Posterior vena cava (tissue), 2 donors: ENCODE results near the gene ARR3. TPM values are rescaled to one million over a fixed set of nuclear protein-coding genes. Genes with fewer than 3 reads are reported as not detected.
"Not testable (repeated sequence)": the region's sequence is repeated elsewhere in the genome, so short reads cannot be mapped to it uniquely, and the experiment has no call there.

Experiments used
- DNase-seq: peaks from one replicate; pipeline ENCODE4 v3.0.0-alpha.2; 2020; ENCODE audit warnings: low spot score
- intact Hi-C, 2 donors: fragments of 100-400 bp; cut with DNase I; formaldehyde crosslinking; loops; one replicate each; pipeline versions ENCODE4 v1.14.1 to v1.14.2; 2022 to 2023
- total RNA-seq, 2 donors: library from RNA; stranded (reverse); fragmentation: NEBNext Ultra II Directional; extraction: Animal tissue kit (Norgen Biotek cat#: 25700); gene quantifications; one replicate each; pipeline ENCODE4 v1.2.1, GENCODE V29; 2021
- donor health status: DM: yes; HTN: yes; CAD: no.
- donor health status: DM: yes; HTN: yes; CAD: no.

The ARR3 gene
- total RNA-seq, 2 donors from 2014 or later = not detected

DNA sequence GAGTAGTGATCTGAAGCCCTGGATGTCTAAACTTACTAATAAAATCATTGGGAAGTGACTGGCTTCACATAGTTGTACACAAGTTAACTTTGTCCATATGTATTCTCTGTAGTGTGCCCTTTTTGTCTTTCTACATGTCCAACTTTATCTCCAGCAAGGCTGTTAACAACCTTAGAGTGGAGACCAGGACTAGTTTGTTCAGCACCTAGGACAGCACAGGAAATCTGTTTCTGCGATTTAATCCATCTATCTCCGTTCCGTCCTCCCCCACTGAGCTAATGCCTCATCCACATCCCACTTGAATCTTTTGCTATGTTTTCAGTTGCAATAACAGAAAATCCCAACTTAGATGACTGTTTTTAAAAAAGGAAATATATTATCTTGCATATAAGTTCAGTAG lies 3.4 kb upstream of the ARR3 start:
- intact Hi-C loops = no loop called here
- no peak for DNase-seq

DNA sequence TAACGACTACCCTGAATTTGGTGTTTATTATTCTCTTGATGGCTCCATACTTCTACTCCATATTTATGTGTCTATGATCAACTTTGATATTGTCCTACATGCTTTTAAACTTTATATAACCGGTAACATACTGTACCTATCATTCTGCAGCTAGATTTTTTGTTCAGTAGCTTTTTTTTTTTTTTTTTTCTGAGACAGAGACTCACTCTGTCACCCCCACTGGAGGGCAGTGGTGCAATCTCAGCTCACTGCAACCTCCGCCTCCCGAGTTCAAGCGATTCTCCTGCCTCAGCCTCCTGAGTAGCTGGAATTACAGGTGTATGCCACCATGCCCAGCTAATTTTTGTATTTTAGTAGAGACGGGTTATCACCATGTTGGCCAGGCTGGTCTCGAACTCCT lies 5.9 kb downstream of the ARR3 start:
- DNase-seq, intact Hi-C loops: not testable (repeated sequence)

DNA sequence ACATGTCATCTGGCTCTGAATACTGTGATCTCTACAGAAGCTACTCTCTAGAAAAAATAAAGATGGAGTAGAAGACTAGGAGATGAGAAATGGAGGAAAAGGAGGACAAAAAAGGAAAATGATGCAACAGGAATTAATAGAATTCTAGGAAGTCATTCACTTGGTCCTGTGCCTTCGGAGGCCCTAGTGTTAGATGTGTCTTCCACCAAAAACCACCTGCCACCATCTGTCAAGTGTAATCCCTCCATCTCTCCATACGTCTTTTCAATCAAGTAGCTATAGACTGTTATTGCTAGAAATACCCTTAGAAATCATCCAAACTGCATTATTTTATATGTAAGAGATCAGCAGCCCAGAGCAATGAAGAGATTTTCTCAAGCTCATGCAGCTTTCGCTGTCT lies 10.9 kb downstream of the ARR3 start:
- intact Hi-C loops = no loop called here
- no peak for DNase-seq

DNA sequence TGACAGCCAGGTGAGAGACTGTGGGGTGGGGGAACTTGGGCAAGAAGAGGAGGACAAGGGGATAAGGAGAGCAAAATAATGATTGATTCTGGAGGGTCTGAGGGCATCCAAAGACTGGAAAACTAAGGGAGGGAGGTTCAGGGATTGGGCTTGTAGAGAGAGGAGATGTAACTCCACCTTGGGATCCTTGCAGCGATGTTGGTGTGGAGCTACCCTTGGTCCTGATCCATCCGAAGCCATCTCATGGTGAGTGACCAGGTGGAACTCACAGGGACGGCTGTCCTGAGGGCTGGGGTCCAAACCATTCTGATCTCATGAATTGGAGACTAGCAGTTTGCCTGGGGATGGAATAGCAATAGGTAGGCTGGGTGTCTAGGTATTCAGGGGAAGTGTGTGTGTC lies 12.4 kb downstream of the ARR3 start:
- DNase-seq = no peak
- intact Hi-C loops = loop anchor here in 1 of 2 donors (10.0 kb wide), 1 partner anchor 1776 kb away; no protein-coding TSS in a partner anchor

DNA sequence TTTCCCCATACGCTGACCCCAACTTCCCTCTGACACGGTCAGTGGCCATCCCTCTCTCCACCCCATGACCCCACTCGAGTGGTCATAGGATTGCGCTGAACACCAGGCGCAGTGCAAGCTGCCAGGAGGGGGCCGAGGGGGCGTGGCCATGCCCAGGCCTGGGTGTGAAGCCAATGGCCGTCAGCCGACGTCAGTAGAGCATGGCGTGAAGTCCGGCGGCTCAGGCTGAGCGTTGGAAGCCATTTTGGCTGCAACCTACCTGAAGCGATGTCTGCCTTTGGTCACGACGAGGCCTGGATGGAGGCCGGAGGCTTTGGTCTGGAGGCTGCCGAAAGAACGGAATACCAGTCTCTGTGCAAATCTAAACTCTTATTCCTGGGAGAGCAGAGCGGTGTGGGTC lies 13.8 kb downstream of the ARR3 start, which contains the start of gene RAB41:
Gene RAB41 (plus strand): TSS at position 222 of the 400 bp plus-strand sequence. CDS start 46 bp downstream, at position 268.
- no peak for DNase-seq

DNA sequence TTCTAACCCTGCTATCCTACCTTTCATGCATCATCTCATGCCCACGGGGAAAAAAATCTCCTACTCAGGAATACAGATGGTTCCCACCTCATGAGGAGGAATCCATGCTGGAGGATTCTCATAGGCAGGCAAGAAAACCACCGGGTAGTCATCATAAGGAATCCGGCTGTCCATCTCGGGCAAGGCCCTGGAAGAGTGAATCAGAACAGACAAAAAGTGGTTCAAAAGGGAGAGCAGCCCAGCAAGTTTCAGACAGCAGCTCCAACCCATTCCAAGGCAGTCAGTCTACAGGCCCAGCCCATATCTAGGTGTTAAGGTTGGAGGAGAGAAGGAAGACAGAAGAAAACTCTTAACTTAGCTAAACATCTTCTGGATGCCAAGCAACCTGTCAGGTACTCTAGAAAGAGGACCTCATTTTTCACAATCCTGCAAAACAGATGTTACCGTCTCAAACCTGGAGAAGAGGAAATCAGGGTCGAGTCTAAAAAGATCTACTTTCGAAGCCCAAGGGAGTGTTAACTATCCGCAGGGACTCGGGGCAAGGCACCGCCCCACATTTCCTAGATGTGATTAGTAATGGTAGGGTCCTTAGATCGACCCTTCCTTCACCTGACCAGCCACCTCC lies 21.1 kb downstream of the ARR3 start:
- intact Hi-C loops = loop anchor here in 1 of 2 donors (10.0 kb wide), 1 partner anchor 1784 kb away; no protein-coding TSS in a partner anchor
- DNase-seq = no peak

More for the DNA sequence above, 13.8 kb downstream of the ARR3 start, which contains the start of gene RAB41:
- intact Hi-C loops = loop anchor here in 1 of 2 donors (10.0 kb wide), 1 partner anchor 1777 kb away; no protein-coding TSS in a partner anchor

DNA sequence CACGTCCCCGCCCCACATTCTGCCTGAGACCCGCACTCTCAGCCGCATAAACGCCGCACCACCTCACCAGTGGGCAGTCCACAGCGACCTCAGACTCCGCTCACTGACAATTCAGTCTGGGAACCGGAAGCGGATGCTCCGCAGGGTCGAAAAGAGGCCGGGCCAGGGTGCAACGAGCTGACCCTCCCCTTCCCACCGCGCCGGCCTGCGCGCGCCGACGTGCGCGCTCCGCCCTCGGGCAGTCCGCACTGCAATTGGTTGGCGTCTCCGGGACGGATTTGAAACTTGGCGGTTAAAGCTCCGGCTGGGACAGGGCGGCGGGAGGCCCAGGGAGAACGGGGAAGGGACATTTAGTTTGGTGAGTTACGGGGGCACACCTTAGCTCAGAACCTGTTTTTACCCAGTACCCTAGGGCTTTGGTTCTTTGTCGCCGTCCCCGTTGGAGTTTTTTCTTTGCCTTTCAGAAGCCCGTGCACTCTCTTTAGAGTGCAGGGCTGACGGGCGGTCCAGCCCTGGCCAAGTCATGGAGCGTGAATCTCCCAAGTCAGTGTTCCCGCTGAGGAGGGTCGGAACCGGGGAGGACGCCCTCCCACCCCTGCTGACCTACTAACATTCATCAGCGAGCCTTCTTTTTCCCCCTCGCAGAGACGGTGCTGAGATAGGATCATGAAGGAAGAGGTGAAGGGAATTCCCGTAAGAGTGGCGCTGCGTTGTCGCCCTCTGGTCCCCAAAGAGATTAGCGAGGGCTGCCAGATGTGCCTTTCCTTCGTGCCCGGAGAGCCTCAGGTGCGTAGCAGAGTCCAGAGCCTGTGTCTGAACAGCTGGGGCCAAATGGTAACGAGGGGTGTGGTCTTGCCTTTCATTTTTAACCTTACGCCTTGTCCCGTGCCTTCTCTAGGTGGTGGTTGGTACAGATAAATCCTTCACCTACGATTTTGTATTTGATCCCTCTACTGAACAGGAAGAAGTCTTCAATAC lies 21.9 kb downstream of the ARR3 start, which contains the start of the genes KIF4A and PDZD11:
Gene KIF4A (plus strand): TSS at position 312 of the 978 bp plus-strand sequence. CDS start 355 bp downstream, at position 667.
Gene PDZD11 (minus strand): TSS at position 135 of the 978 bp plus-strand sequence. CDS start 586 bp downstream, outside the sequence.
- intact Hi-C loops = loop anchor here in 1 of 2 donors (10.0 kb wide), 1 partner anchor 1785 kb away; no protein-coding TSS in a partner anchor
- DNase-seq = peak; percentile 95

DNA sequence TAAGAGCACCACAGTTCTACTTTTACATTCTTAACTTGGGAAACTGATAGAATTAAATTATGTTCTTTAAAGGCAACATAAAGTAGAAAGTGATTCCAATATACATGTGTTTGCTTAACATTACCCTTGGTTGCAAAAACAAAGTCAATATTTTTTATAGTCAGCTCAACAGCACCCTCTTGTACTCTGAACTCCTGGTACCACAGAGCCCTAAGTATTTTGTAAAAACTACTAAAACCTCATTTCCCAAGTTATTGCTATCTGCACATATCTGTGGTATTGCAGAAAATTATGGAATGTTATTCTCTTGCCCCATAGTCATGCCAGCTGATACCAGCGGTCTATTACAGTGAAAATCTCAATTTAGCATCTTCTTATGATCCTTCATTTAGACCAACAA lies 24.7 kb downstream of the ARR3 start:
- intact Hi-C loops = no loop called here
- DNase-seq = no peak

DNA sequence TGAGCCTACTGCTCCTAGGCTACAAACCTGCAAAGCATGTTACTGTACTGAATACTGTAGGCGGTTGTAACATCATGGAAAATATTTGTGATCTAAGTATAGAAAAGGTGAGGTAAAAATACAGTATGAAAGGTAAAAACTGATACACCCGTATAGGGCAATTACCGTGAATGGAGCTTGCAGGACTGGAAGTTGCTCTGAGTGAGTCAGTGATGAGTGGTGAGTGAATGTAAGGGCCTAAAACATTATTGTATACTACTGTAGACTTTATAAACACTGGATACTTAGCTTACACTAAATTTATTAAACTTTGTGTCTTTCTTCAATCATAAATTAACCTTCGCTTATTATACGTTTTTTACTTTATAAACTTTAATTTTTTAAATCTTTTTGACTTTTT lies 25.5 kb downstream of the ARR3 start:
- no peak for DNase-seq
- intact Hi-C loops = no loop called here

DNA sequence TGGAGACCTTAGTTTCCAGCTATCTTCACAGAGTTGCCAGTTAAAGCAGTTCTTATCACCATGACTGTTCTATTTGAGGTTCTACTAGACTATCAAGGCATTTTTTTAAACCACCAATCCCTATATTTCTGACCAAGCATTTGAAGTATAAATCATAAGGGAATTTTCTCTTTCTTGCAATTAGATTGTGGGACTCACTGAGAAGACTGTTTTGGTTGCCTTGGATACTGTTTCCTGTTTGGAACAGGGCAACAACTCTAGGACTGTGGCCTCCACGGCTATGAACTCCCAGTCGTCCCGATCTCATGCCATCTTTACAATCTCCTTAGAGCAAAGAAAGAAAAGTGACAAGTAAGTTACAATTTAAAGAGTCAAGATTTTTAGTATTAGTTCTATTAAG lies 33.6 kb downstream of the ARR3 start:
- intact Hi-C loops = no loop called here
- no peak for DNase-seq

DNA sequence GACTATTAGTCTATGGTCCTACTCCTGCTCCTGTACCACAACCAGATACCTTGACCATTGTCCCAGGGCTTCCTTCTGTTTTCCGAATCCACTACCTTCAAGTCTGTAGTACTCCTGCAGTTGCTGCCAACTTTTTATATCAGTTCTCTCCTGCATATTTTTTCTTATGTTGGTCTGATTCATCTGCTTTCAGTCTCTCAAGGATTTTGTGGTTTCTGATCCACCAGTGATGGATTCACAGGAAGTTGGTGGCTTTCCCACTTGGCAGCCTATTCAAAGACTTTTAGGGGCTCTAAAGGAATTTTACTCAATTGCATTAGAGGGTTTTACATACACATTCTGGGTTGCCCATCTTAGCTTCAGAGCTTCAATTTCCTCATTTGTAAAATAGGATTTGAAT lies 45.4 kb downstream of the ARR3 start:
- intact Hi-C loops = no loop called here

DNA sequence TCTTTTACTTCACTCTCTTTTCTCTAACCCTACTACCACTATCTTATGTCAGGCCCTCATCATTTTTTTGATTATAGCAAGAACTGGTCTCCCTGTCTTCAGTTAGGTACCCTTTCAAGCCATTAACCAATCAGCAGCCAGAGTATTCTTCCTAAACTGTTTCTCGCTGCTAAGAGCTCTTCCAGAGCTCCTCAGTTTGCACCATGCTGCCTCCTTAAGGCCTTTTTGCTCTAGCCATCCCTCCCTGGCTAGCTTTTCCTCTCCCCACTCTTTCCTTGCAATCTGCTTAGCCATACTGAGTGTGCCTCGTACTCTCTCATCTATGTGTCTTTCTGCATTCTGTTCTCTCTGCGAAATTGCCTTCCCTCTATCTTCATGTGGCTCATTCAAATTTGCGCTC lies 54.6 kb downstream of the ARR3 start:
- intact Hi-C loops = no loop called here
- DNase-seq = no peak

More for the DNA sequence above, 45.4 kb downstream of the ARR3 start:
- no peak for DNase-seq

DNA sequence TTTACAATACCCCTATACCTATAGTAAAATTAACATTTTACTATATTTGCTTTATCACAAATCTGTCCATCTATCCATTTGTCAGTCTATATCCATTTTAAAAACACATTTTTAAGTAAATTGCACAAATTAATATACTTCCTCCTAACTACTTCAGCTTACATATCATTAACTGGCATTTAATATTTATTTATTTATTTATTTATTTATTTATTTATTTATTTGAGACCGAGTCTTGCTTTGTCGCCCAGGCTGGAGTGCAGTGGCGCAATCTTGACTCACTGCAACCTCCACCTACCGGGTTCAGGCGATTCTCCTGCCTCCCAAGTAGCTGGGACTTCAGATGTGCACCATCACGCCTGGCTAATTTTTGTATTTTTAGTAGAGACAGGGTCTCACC lies 55.5 kb downstream of the ARR3 start:
- intact Hi-C loops, DNase-seq: not testable (repeated sequence)

DNA sequence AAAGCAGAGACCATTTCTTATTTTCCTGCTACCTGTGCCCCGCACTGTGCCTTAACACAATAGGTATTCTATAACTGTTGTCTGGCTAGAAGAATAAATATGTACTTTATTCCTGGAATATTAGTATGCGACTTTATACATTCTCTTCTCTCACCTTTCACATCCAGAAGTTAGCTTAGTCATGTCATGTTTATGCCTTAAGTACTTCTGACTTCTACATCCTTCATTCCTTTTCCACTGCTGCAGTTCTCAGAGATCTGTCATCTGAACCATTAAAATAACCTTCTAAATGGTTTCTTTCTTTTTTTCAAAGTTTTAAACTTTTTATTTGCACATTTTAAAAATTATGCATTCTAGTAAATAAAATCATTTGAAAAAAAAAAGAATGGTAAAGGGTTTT lies 56.2 kb downstream of the ARR3 start:
- intact Hi-C loops = no loop called here

DNA sequence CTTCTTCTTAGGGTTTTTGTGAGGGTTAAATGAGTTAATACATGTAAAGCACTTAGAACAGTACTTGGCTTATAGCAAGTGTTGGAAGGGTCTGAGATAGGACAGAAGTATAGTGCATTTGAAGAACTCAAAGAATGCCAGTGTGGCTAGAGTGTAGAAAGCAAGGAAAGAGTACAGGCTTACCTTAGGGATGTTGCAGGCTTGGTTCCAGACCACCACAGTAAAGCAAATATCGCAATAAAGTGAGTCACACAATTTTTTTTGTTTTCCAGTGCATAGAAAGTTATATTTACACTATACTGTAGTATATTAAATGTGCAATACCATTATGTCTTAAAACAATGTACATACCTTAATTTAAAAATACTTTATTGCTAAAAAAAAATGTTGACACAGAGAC lies 63.0 kb downstream of the ARR3 start:
- intact Hi-C loops = no loop called here
- DNase-seq = no peak

More for the DNA sequence above, 56.2 kb downstream of the ARR3 start:
- DNase-seq = no peak

Other genes starting within 250 kb of the ARR3 start
- gene AWAT2, start 218.4 kb upstream of the ARR3 start, total RNA-seq = not detected
- not detected for gene OTUD6A, start 205.9 kb upstream of the ARR3 start, total RNA-seq
- gene IGBP1, start 134.9 kb upstream of the ARR3 start, total RNA-seq = 10 to 100 TPM; 24.2 to 30.9 TPM
- gene DGAT2L6, start 90.9 kb upstream of the ARR3 start, total RNA-seq = not detected
- gene AWAT1, start 33.7 kb upstream of the ARR3 start, total RNA-seq = not detected
- gene P2RY4, start 8.1 kb upstream of the ARR3 start, total RNA-seq = under 1 TPM; 0.32 to 0.57 TPM
- gene RAB41, start 13.8 kb downstream of the ARR3 start, total RNA-seq = not detected
- gene PDZD11, start 21.6 kb downstream of the ARR3 start, total RNA-seq = 10 to 100 TPM; 22.9 to 27.0 TPM
- gene KIF4A, start 21.8 kb downstream of the ARR3 start, total RNA-seq = under 1 TPM; 0.10 to 0.37 TPM
- not detected for gene GDPD2, start 155.0 kb downstream of the ARR3 start, total RNA-seq
- 10 to 100 TPM; 13.2 to 19.4 TPM for gene DLG3, start 176.5 kb downstream of the ARR3 start, total RNA-seq